Suppressor macrophage treated with lipopolysaccharide for 1 hour (primary cell): Measurements from ENCODE around the gene SPECC1L.

ENCODE experiments used
- DNase-seq, 3 donors: peaks; one replicate each; pipeline ENCODE4 v3.0.0-alpha.2; 2020 to 2022

The SPECC1L gene

GRCh38 chr22:24403346-24403745 lies 132.7 kb downstream of the SPECC1L start:
- DNase-seq: no peak

GRCh38 chr22:24404561-24405275 lies 134.1 kb downstream of the SPECC1L start:
- DNase-seq: no peak

GRCh38 chr22:24405631-24406321 lies 135.1 kb downstream of the SPECC1L start:
- DNase-seq: no peak

GRCh38 chr22:24406322-24407277 lies 136.0 kb downstream of the SPECC1L start:
- DNase-seq: no peak

GRCh38 chr22:24407278-24407665 lies 136.6 kb downstream of the SPECC1L start:
- no peak for DNase-seq

GRCh38 chr22:24407884-24408283 lies 137.3 kb downstream of the SPECC1L start:
- DNase-seq: no peak

GRCh38 chr22:24408630-24409029 lies 138.0 kb downstream of the SPECC1L start:
- no peak for DNase-seq

GRCh38 chr22:24409707-24410106 lies 139.1 kb downstream of the SPECC1L start:
- no peak for DNase-seq

- no peak for DNase-seq
These were observed 139.7 kb downstream of the SPECC1L start for GRCh38 chr22:24410110-24410856.

GRCh38 chr22:24411256-24412004 lies 140.8 kb downstream of the SPECC1L start:
- DNase-seq: no peak

GRCh38 chr22:24412274-24412673 lies 141.6 kb downstream of the SPECC1L start:
- DNase-seq: no peak

- DNase-seq: no peak
These were observed 142.6 kb downstream of the SPECC1L start for GRCh38 chr22:24413271-24413670.

GRCh38 chr22:24413736-24414385 lies 143.2 kb downstream of the SPECC1L start:
- DNase-seq: no peak

GRCh38 chr22:24414523-24414922 lies 143.9 kb downstream of the SPECC1L start:
- DNase-seq: no peak

- no peak for DNase-seq
These were observed 144.6 kb downstream of the SPECC1L start for GRCh38 chr22:24414984-24415945.

GRCh38 chr22:24416095-24416494 lies 145.5 kb downstream of the SPECC1L start:
- no peak for DNase-seq

GRCh38 chr22:24416611-24417010 lies 146.0 kb downstream of the SPECC1L start:
- no peak for DNase-seq

- DNase-seq: no peak
These were observed 146.6 kb downstream of the SPECC1L start for GRCh38 chr22:24417200-24417599.

GRCh38 chr22:24417901-24418641 lies 147.4 kb downstream of the SPECC1L start:
- DNase-seq: no peak
